NT2/D1 (cell line): Measurements from ENCODE around the gene GBF1.

Source experiments
- YY1 ChIP-seq: IDR thresholded peaks from 2 replicates; pipeline ENCODE4 v1.6.1; 2011; ENCODE audit not compliant: insufficient read length, insufficient read depth
- ZNF274 ChIP-seq: IDR thresholded peaks from 2 replicates; pipeline ENCODE4 v1.6.1; 2011; ENCODE audit warnings: mild to moderate bottlenecking, low read depth, low read length

DNA sequence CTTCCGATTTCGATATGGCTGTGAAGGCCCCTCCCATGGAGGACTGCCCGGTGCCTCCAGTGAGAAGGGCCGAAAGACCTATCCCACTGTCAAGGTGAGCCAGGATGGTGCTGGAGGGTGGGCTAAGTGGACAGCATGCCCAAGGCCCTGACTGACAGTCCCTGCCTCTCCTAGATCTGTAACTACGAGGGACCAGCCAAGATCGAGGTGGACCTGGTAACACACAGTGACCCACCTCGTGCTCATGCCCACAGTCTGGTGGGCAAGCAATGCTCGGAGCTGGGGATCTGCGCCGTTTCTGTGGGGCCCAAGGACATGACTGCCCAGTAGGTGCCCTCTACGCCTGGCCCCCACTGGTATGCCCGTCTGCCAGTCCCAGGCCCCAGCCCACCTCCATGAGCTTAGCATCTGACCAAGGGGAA, 151.4 kb downstream of the GBF1 start:
- no peak for TF ChIP-seq ZNF274
- no peak for TF ChIP-seq YY1
